Motor neuron (in vitro differentiated cells): ENCODE measurements around the gene AARSD1. TPM values are rescaled to one million over a fixed set of nuclear protein-coding genes. Genes with fewer than 3 reads are reported as not detected.
"Not testable (repeated sequence)": the region's sequence is repeated elsewhere in the genome, so short reads cannot be mapped to it uniquely, and the experiment has no call there.

Experiments used
- ATAC-seq, 8 experiments: fragments of 200-7000 bp; cut with Tn5 transposase; replicated peaks in 6 of 8; 2 replicates each; pipeline ENCODE4 v1.8.0; 2021; ENCODE audit warnings: mild to moderate bottlenecking in 8 of 8, moderate library complexity in 8 of 8
- H3K27ac ChIP-seq, 2 donors: fragments of 250-450 bp; sonication (Bioruptor Pico); 2 replicates each; pipeline ENCODE4 v1.9.0; 2021; ENCODE audit warnings: antibody characterized with exemption in 2 of 2, mild to moderate bottlenecking in 2 of 2, moderate library complexity in 1 of 2
- H3K4me1 ChIP-seq, 2 donors: fragments of 250-450 bp; sonication (Bioruptor Pico); replicated peaks in 1 of 2; 2 replicates each; pipeline ENCODE4 v1.6.1; 2021; ENCODE audit warnings: antibody characterized with exemption in 2 of 2, mild to moderate bottlenecking in 2 of 2, moderate library complexity in 1 of 2
- H3K4me3 ChIP-seq, 5 donors: fragments of 250-450 bp; sonication (Bioruptor Pico); 2 replicates each; pipeline ENCODE4 v1.9.0; 2021; ENCODE audit warnings: antibody characterized with exemption in 5 of 5, mild to moderate bottlenecking in 5 of 5, moderate library complexity in 4 of 5
- WGBS, 10 experiments: fragments of 450-650 bp; shearing (Covaris generic); methylation state at CpG; one replicate each; pipeline ENCODE4 v1.0.0; 2022; 5-methylcytosine and 5-hydroxymethylcytosine counted together
- in situ Hi-C, 9 experiments: fragments of 400-800 bp; cut with MboI; loops; one replicate each; pipeline ENCODE4 v1.15.0; 2021; ENCODE audit warnings: low sequenced_read_pairs in 9 of 9, low pct_unique_long_range_greater_than_20kb in 2 of 9; ENCODE audit not compliant: unreplicated experiment in 9 of 9
- total RNA-seq, 8 experiments: library from RNA; unstranded; fragments of 300-600 nt; gene quantifications; 2 replicates each; pipeline versions ENCODE4 v1.2.3 to v1.2.4, GENCODE V29; 2022

The AARSD1 gene
- total RNA-seq, 8 experiments from 2014 or later, result 47.2 to 77.9 (median 59.3) TPM

- peak in 2 of 8 experiments; percentile 0 to 1 for ATAC-seq
- Histone ChIP-seq H3K4me1 (peaks cover 10 to 13% of the 10 kb centered on the region in 2 donors), H3K4me3 (peak overlapping the region; percentile 2 to 75 (median 25)), H3K27ac (peak overlapping the region in 1 of 2 donors; percentile 49)
- in situ Hi-C loops, result no loop called here
- WGBS, 10 experiments, result 0 to 43% (median 27%) methylated on average over 1 to 5 of the region's 5 CpGs; no CpG with 5 or more reads in 1 of the 10 experiments
Observed at GRCh38 chr17:42997390-42997983, 33.2 kb upstream of the AARSD1 start.

GRCh38 chr17:42993913-42994312 is 29.7 kb upstream of the AARSD1 start:
- WGBS, 10 experiments, result 20 to 100% (median 82%) methylated on average over 1 to 10 of the region's 10 CpGs; no CpG with 5 or more reads in 2 of the 10 experiments
- ATAC-seq, in situ Hi-C loops, H3K27ac ChIP-seq, H3K4me3 ChIP-seq, H3K4me1 ChIP-seq: not testable (repeated sequence)

GRCh38 chr17:42992872-42993271 is 28.6 kb upstream of the AARSD1 start:
- Histone ChIP-seq H3K4me3 (no peak overlapping the region), H3K4me1 (peaks cover 0 to 6% of the 10 kb centered on the region in 2 donors), H3K27ac (no peak overlapping the region)
- in situ Hi-C loops, result no loop called here
- ATAC-seq, result no peak
- WGBS, 10 experiments, result 83 to 100% (median 95%) methylated on average over 1 to 5 of the region's 5 CpGs; no CpG with 5 or more reads in 4 of the 10 experiments

- Histone ChIP-seq H3K4me1 (no peaks in the 10 kb centered on the region), H3K4me3 (no peak overlapping the region), H3K27ac (no peak overlapping the region)
- ATAC-seq, result peak in 2 of 8 experiments; percentile 16 to 20
- in situ Hi-C loops, result no loop called here
- WGBS, 10 experiments, result 83 to 100% (median 92%) methylated on average over 1 to 4 of the region's 6 CpGs; no CpG with 5 or more reads in 4 of the 10 experiments
Observed at GRCh38 chr17:42991471-42991870, 27.2 kb upstream of the AARSD1 start.

- Histone ChIP-seq H3K4me3 (no peak overlapping the region), H3K27ac (no peak overlapping the region), H3K4me1 (no peaks in the 10 kb centered on the region)
- WGBS, 10 experiments, result 13 to 100% (median 84%) methylated on average over 2 to 6 of the region's 6 CpGs; no CpG with 5 or more reads in 3 of the 10 experiments
- ATAC-seq, result peak in 3 of 8 experiments; percentile 77 to 90 (median 80)
- in situ Hi-C loops, result no loop called here
Observed at GRCh38 chr17:42989726-42990652, 25.7 kb upstream of the AARSD1 start.

- 85 to 100% (median 95%) methylated on average over 5 of the region's 5 CpGs; no CpG with 5 or more reads in 4 of the 10 experiments for WGBS, 10 experiments
- in situ Hi-C loops, result no loop called here
- ATAC-seq, result no peak
- no peak overlapping the region for H3K27ac ChIP-seq
- H3K4me3 ChIP-seq, result no peak overlapping the region
- H3K4me1 ChIP-seq, result no peaks in the 10 kb centered on the region
Observed at GRCh38 chr17:42989141-42989540, 24.9 kb upstream of the AARSD1 start.

- 0 to 100% (median 71%) methylated on average over 1 of the region's 1 CpG; no CpG with 5 or more reads in 3 of the 10 experiments for WGBS, 10 experiments
- no peak overlapping the region for H3K4me3 ChIP-seq
- H3K4me1 ChIP-seq, result peaks cover 6 to 12% of the 10 kb centered on the region in 2 donors
- ATAC-seq, result no peak
- in situ Hi-C loops, result no loop called here
- H3K27ac ChIP-seq, result no peak overlapping the region
Observed at GRCh38 chr17:42985225-42985624, 21.0 kb upstream of the AARSD1 start.

GRCh38 chr17:42982266-42982665 is 18.0 kb upstream of the AARSD1 start:
- no peak for ATAC-seq
- in situ Hi-C loops, result no loop called here
- H3K4me1 ChIP-seq, result peaks cover 12 to 18% of the 10 kb centered on the region in 2 donors
- no peak overlapping the region for H3K4me3 ChIP-seq
- no peak overlapping the region for H3K27ac ChIP-seq

GRCh38 chr17:42980766-42981397 is 16.6 kb upstream of the AARSD1 start:
- Histone ChIP-seq H3K27ac (peak overlapping the region; percentile 87 to 88), H3K4me3 (peak overlapping the region; percentile 82 to 97 (median 85)), H3K4me1 (peaks cover 12 to 18% of the 10 kb centered on the region in 2 donors)
- peak; percentile 58 to 75 (median 72) for ATAC-seq
- in situ Hi-C loops, result no loop called here
- 0 to 2% (median 1%) methylated on average over 3 to 34 of the region's 67 CpGs; no CpG with 5 or more reads in 5 of the 10 experiments for WGBS, 10 experiments

GRCh38 chr17:42980274-42980765 is 16.1 kb upstream of the AARSD1 start, which contains the start of gene RUNDC1:
RUNDC1 (plus strand) TSS chr17:42980565; CDS start chr17:42980577, 12 bp downstream.
- in situ Hi-C loops, result no loop called here
- Histone ChIP-seq H3K27ac (peak within 1 kb of the TSS; percentile 87 to 88), H3K4me1 (peaks cover 12 to 18% of the 10 kb centered on the region in 2 donors), H3K4me3 (peak within 1 kb of the TSS; percentile 82 to 97 (median 85))
- ATAC-seq, result peak; percentile 71 to 87 (median 83)
- 0% methylated on average over 2 to 4 of the region's 39 CpGs; no CpG with 5 or more reads in 7 of the 10 experiments for WGBS, 10 experiments

GRCh38 chr17:42979511-42980273 is 15.4 kb upstream of the AARSD1 start, which contains the start of gene PTGES3L:
PTGES3L (minus strand) TSS chr17:42980080; CDS start chr17:42980053, 27 bp downstream.
- in situ Hi-C loops, result no loop called here
- Histone ChIP-seq H3K27ac (peak within 1 kb of the TSS; percentile 87 to 88), H3K4me1 (peaks cover 12 to 18% of the 10 kb centered on the region in 2 donors), H3K4me3 (peak within 1 kb of the TSS; percentile 82 to 97 (median 85))
- ATAC-seq, result peak; percentile 36 to 78 (median 57)
- WGBS, 10 experiments, result 0 to 90% (median 36%) methylated on average over 1 to 9 of the region's 21 CpGs; no CpG with 5 or more reads in 3 of the 10 experiments

- H3K4me1 ChIP-seq, H3K27ac ChIP-seq, in situ Hi-C loops, H3K4me3 ChIP-seq, ATAC-seq: not testable (repeated sequence)
- WGBS, 10 experiments, result 75 to 100% (median 90%) methylated on average over 1 to 12 of the region's 16 CpGs; no CpG with 5 or more reads in 1 of the 10 experiments
Observed at GRCh38 chr17:42975701-42976100, 11.4 kb upstream of the AARSD1 start.
